K562 (cell line): ENCODE results near the gene SIRPB2. TPM values are rescaled to one million over a fixed set of nuclear protein-coding genes. Genes with fewer than 3 reads are reported as not detected.
A peak's percentile ranks its signal among the peaks of the same experiment; 100 is the strongest.

Source experiments
- ATAC-seq: fragments of 200-7000 bp; cut with Tn5 transposase; 3 replicates; pipeline ENCODE4 v1.9.1; 2020; ENCODE audit warnings: moderate library complexity
- BruUV-seq: library from RNA; stranded (reverse); fragments of 400-500 nt; replicated peaks from 2 replicates; lab custom pipeline; 2021; lab: Mats Ljungman, UMichigan
- CTCF ChIA-PET: fragments of 300-600 bp; formaldehyde crosslinking; extraction: SDS; loops from one replicate; lab custom pipeline; 2021; ENCODE audit warnings: low intra/inter-chr PET ratio; lab: Yijun Ruan, JAX
- POLR2A ChIA-PET: fragments of 300-600, 350-650 bp; sonication (Branson Sonifier 250); formaldehyde crosslinking; extraction: SDS; loops from one replicate; lab custom pipeline; 2021; ENCODE audit warnings: antibody characterized with exemption, inconsistent platforms; lab: Yijun Ruan, JAX
- DNase-seq, 4 experiments: peaks; one replicate each; pipeline versions ENCODE4 v3.0.0 to v3.0.0-alpha.2; 2011 to 2018; ENCODE audit warnings: low spot score in 3 of 4, mixed read lengths in 3 of 4; ENCODE audit errors: extremely low read depth in 1 of 4
- FAIRE-seq: peaks from 2 replicates; lab custom pipeline; 2011; peaks lifted over from hg19 to GRCh38; lab: Jason Lieb, UNC
- H2AFZ ChIP-seq: 2 replicates; pipeline ENCODE4 v1.6.0; 2011; ENCODE audit warnings: low read depth, low read length, control low read depth, inconsistent platforms
- H3K27ac ChIP-seq: fragments of 200-600 bp; 3 replicates; pipeline ENCODE4 v1.8.0; 2011; ENCODE audit warnings: low read depth, mild to moderate bottlenecking, control low read depth, inconsistent platforms, low read length, moderate library complexity, mixed read lengths; ENCODE audit errors: extremely low read depth
- H3K27me3 ChIP-seq, 2 experiments: fragments of 300-600 bp in 1 of 2; 2 replicates in 1 of 2; 3 replicates in 1 of 2; pipeline versions ENCODE4 v1.6.0 to v1.8.0; 2011; ENCODE audit warnings: inconsistent platforms in 2 of 2, low read length in 2 of 2, mild to moderate bottlenecking in 1 of 2, mixed read lengths in 1 of 2, moderate library complexity in 1 of 2; ENCODE audit not compliant: control insufficient read depth in 2 of 2, insufficient read depth in 2 of 2
- H3K36me3 ChIP-seq: fragments of 300-600 bp; 3 replicates; pipeline ENCODE4 v1.8.0; 2011; ENCODE audit warnings: mild to moderate bottlenecking, low read length, inconsistent platforms; ENCODE audit not compliant: control insufficient read depth, insufficient read depth
- H3K4me1 ChIP-seq, 2 experiments: fragments of 200-600 bp in 1 of 2; replicated peaks in 1 of 2; 2 replicates in 1 of 2; 3 replicates in 1 of 2; pipeline versions ENCODE4 v1.5.1 to v1.8.0; 2011; ENCODE audit warnings: inconsistent platforms in 2 of 2, low read length in 2 of 2, mild to moderate bottlenecking in 1 of 2, mixed read lengths in 1 of 2, moderate library complexity in 1 of 2; ENCODE audit not compliant: control insufficient read depth in 2 of 2, insufficient read depth in 2 of 2
- H3K4me2 ChIP-seq: 2 replicates; pipeline ENCODE4 v1.6.1; 2011; ENCODE audit warnings: low read length, control low read depth, inconsistent platforms, mixed read lengths; ENCODE audit not compliant: insufficient read depth
- H3K4me3 ChIP-seq: fragments of 200-600 bp; sonication (generic), shearing (Covaris generic); 2 replicates; pipeline ENCODE4 v1.5.1; 2016; ENCODE audit warnings: control low read depth, inconsistent platforms
- H3K79me2 ChIP-seq: fragments of 200-600 bp; 3 replicates; pipeline ENCODE4 v1.8.0; 2011; ENCODE audit warnings: low read length, inconsistent platforms; ENCODE audit not compliant: control insufficient read depth, insufficient read depth
- H3K9ac ChIP-seq, 2 experiments: 2 replicates each; pipeline versions ENCODE4 v1.6.0 to v1.6.1; 2011; ENCODE audit warnings: low read depth in 2 of 2, low read length in 2 of 2, control low read depth in 1 of 2, inconsistent platforms in 1 of 2, mild to moderate bottlenecking in 1 of 2, mixed read lengths in 1 of 2; ENCODE audit not compliant: insufficient read depth in 1 of 2
- H3K9me1 ChIP-seq: one replicate; pipeline ENCODE4 v1.6.0; 2011; ENCODE audit warnings: inconsistent platforms, mild to moderate bottlenecking, low read length, moderate library complexity; ENCODE audit not compliant: control insufficient read depth, insufficient read depth
- H3K9me3 ChIP-seq: replicated peaks from 2 replicates; pipeline ENCODE4 v1.5.1; 2011; ENCODE audit warnings: low read depth, low read length, inconsistent platforms; ENCODE audit not compliant: control insufficient read depth, insufficient read depth
- H4K20me1 ChIP-seq: replicated peaks from 2 replicates; pipeline ENCODE4 v1.6.1; 2011; ENCODE audit warnings: low read length, inconsistent platforms, mixed read lengths; ENCODE audit not compliant: control insufficient read depth, insufficient read depth
- FOXK2 ChIP-seq, 2 experiments: fragments of 450-650 bp; IDR thresholded peaks in 1 of 2; conservative IDR thresholded peaks in 1 of 2; 2 replicates each; pipeline ENCODE4 v1.6.1; 2016; ENCODE audit warnings: low read depth in 2 of 2, mild to moderate bottlenecking in 1 of 2
- PATZ1 ChIP-seq: fragments of 250-450 bp; sonication (Bioruptor Pico); IDR thresholded peaks from 2 replicates; pipeline ENCODE4 v1.5.0; 2020; ENCODE audit warnings: mild to moderate bottlenecking, borderline replicate concordance
- POLR2A ChIP-seq: fragments of 450-650 bp; conservative IDR thresholded peaks from 2 replicates; pipeline ENCODE4 v1.6.1; 2016
- RBM25 ChIP-seq: fragments of 200-400 bp; formaldehyde crosslinking; IDR thresholded peaks from 2 replicates; pipeline ENCODE4 v1.6.1; 2018; ENCODE audit warnings: low read length, low read depth, moderate library complexity; ENCODE audit not compliant: severe bottlenecking
- TAF15 ChIP-seq: fragments of 200-400 bp; formaldehyde crosslinking; IDR thresholded peaks from 2 replicates; pipeline ENCODE4 v1.6.1; 2017; ENCODE audit warnings: mild to moderate bottlenecking, low read depth, low read length, moderate library complexity
- TFE3 ChIP-seq: fragments of 450-650 bp; formaldehyde crosslinking; IDR thresholded peaks from 2 replicates; pipeline ENCODE4 v1.4.0; 2020; ENCODE audit warnings: mild to moderate bottlenecking, mixed read lengths
- ZNF263 ChIP-seq: sonication (generic); formaldehyde crosslinking; IDR thresholded peaks from 2 replicates; pipeline ENCODE4 v1.8.0; 2022; ENCODE audit warnings: mild to moderate bottlenecking, missing genetic modification reagents, borderline replicate concordance
- ZNF76 ChIP-seq: fragments of 250-450 bp; sonication (Bioruptor Pico); IDR thresholded peaks from 2 replicates; pipeline ENCODE4 v1.4.0; 2020; ENCODE audit warnings: mild to moderate bottlenecking, moderate library complexity, borderline replicate concordance
- WGBS: fragments of 100-300 bp; shearing (Covaris generic); methylation state at CpG from one replicate; pipeline ENCODE4 v1.1.6; 2016; ENCODE audit warnings: low coverage, mixed read lengths; ENCODE audit not compliant: insufficient coverage; ENCODE audit errors: missing lambda C conversion rate; 5-methylcytosine and 5-hydroxymethylcytosine counted together
- in situ Hi-C: fragments of 300-500 bp; cut with MboI; formaldehyde crosslinking; loops from 4 replicates; pipeline ENCODE4 v1.15.0; 2018; ENCODE audit warnings: inconsistent platforms, mixed read lengths
- intact Hi-C: fragments of 100-400 bp; cut with micrococcal nuclease; formaldehyde crosslinking; loops from 2 replicates; pipeline ENCODE4 v1.14.2; 2022
- polyA plus RNA-seq, 8 experiments: library from polyadenylated mRNA; depleted of rRNA in 4 of 8; stranded (reverse) in 5 of 8; unstranded in 3 of 8; fragments of >200 nt; fragmentation: Nextera tagmentation in 2 of 8; fragmentation: Illumina TruSeq in 1 of 8; extraction: Ambion mirVana in 2 of 8; extraction: Trizol in 1 of 8; gene quantifications; 2 replicates each; pipeline versions ENCODE4 v1.2.1 to v1.2.3, GENCODE V29; 2011 to 2014; ENCODE audit warnings: inconsistent platforms in 1 of 8, missing spikeins in 1 of 8
- total RNA-seq, 7 experiments: library from RNA; depleted of rRNA in 6 of 7; stranded (reverse); fragments of >200 nt in 6 of 7; fragmentation: Illumina TruSeq in 2 of 7; extraction: Trizol in 2 of 7; gene quantifications; 2 replicates each; pipeline versions ENCODE4 v1.2.1 to v1.2.3, GENCODE V29; 2011 to 2021; ENCODE audit warnings: low replicate concordance in 1 of 7

The SIRPB2 gene
- total and polyA plus RNA-seq, 9 of the 15 experiments (the other 6 are each of a cell fraction or from before 2014, with no cell fraction given) = 0.07 TPM; not detected in 7

- Histone ChIP-seq H3K4me1 (no peaks in the 10 kb centered on the region), H3K9me3 (no peaks in the 10 kb centered on the region), H3K4me3 (no peak overlapping the region), H3K36me3 (peaks cover 99% of the 10 kb centered on the region), H3K9ac (no peak overlapping the region), H3K27ac (no peak overlapping the region), H3K4me2 (no peak overlapping the region), H3K79me2 (no peaks in the 10 kb centered on the region), H4K20me1 (no peaks in the 10 kb centered on the region), H3K9me1 (no peaks in the 10 kb centered on the region), H3K27me3 (no peaks in the 10 kb centered on the region), H2AFZ (no peak overlapping the region)
- POLR2A ChIA-PET = interaction anchor here (1.1 to 2.1 kb wide), 2 partner anchors 8 to 20 kb away, joined by 3 to 12 read pairs; partner anchors contain the start of gene NSFL1C
- 88% methylated on average over 1 of the region's 1 CpG for WGBS
- FAIRE-seq (no peak), DNase-seq (no peak), ATAC-seq (no peak)
- intact Hi-C loops (no loop called here), in situ Hi-C loops (no loop called here)
- no TSS peak for BruUV-seq
- CTCF ChIA-PET = no interaction called here
- TF ChIP-seq TAF15 = no peak
- no peak for TF ChIP-seq TFE3 (CRISPR knock-in tag)
- TF ChIP-seq ZNF263 (CRISPR knock-in tag) = no peak
Observed at GRCh38 chr20:1446536-1446935, 44.7 kb downstream of the SIRPB2 start.

GRCh38 chr20:1443085-1443484 lies 48.1 kb downstream of the SIRPB2 start:
- Histone ChIP-seq H3K27me3 (no peaks in the 10 kb centered on the region), H3K9me1 (no peaks in the 10 kb centered on the region), H2AFZ (no peak overlapping the region), H3K9me3 (no peaks in the 10 kb centered on the region), H3K4me1 (no peaks in the 10 kb centered on the region), H3K36me3 (peaks cover 70% of the 10 kb centered on the region; the same call in 2 of the 3 replicates), H3K4me3 (no peak overlapping the region), H3K9ac (no peak overlapping the region), H3K79me2 (no peaks in the 10 kb centered on the region), H3K27ac (no peak overlapping the region), H4K20me1 (no peaks in the 10 kb centered on the region), H3K4me2 (no peak overlapping the region)
- TF ChIP-seq ZNF263 (CRISPR knock-in tag) (no peak), FOXK2 (conservative IDR thresholded peaks at IDR 0.05 in 1 of 2, IDR thresholded peaks at IDR 0.05 in 1 of 2; ENCODE audit: low read depth in 2 of 2) (no peak), RBM25 (no peak), ZNF76 (CRISPR knock-in tag) (no peak), POLR2A (no peak), PATZ1 (CRISPR knock-in tag) (no peak)
- FAIRE-seq = no peak
- no peak for ATAC-seq
- BruUV-seq = TSS peak; percentile 14
- ChIA-PET POLR2A (no interaction called here), CTCF (interaction anchor here (0.7 to 1.0 kb wide), 2 partner anchors 27 to 134 kb away, joined by 3 read pairs; no protein-coding TSS in a partner anchor)
- 74% methylated on average over 4 of the region's 5 CpGs for WGBS
- in situ Hi-C loops (no loop called here), intact Hi-C loops (no loop called here)
- DNase-seq = no peak
